ENCODE measurements around the gene SUV39H1.

The SUV39H1 gene

DNA sequence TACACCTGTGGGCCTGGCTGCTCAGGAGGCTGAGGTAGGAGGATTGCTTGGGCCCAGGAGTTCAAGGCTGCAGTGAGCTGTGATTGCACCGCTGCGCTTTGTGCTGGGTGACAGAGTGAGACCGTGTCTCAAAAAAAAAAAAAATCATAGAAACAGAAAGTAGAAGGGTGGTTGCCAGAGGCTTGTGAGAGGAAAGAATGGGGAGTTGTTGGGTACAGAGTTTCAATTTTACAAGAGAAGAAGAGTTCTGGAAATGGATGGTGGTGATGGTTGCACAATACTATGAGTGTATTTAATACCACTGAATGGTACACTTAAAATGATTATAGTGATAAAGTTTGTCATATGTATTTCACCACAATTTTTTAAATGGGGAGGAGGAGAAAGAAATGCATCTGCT is 54.8 kb downstream of the SUV39H1 start:
- H3K4me1 ChIP-seq (ENCODE audit: control insufficient read depth, insufficient read depth, low read length): no peaks in the 10 kb centered on the region
- ChIA-PET CTCF (no interaction called here), POLR2A (no interaction called here)
- H3K4me3 ChIP-seq (ENCODE audit: low read depth, low read length): no peak overlapping the region
- no peak overlapping the region for H3K27ac ChIP-seq (ENCODE audit: extremely low read depth, low read depth, low read length)
- H3K9me3 ChIP-seq (ENCODE audit: control insufficient read depth, insufficient read depth, low read depth, low read length): no peaks in the 10 kb centered on the region
- TF ChIP-seq ZNF521 (tag by site-specific recombination; IDR thresholded peaks at IDR 0.05) (no peak), ZBTB11 (tag by site-specific recombination; conservative IDR thresholded peaks at IDR 0.05; ENCODE audit: low read depth) (no peak), ZNF701 (tag by site-specific recombination; IDR thresholded peaks at IDR 0.05) (no peak), ZSCAN4 (tag by site-specific recombination; IDR thresholded peaks at IDR 0.05) (no peak), ZNF335 (tag by site-specific recombination; conservative IDR thresholded peaks at IDR 0.05) (no peak), ZNF155 (tag by site-specific recombination; IDR thresholded peaks at IDR 0.05) (no peak)
- TF ChIP-seq, protein P1, sequence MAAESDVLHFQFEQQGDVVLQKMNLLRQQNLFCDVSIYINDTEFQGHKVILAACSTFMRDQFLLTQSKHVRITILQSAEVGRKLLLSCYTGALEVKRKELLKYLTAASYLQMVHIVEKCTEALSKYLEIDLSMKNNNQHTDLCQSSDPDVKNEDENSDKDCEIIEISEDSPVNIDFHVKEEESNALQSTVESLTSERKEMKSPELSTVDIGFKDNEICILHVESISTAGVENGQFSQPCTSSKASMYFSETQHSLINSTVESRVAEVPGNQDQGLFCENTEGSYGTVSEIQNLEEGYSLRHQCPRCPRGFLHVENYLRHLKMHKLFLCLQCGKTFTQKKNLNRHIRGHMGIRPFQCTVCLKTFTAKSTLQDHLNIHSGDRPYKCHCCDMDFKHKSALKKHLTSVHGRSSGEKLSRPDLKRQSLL (tag by site-specific recombination; IDR thresholded peaks at IDR 0.05): no peak
- no peaks in the 10 kb centered on the region for H3K36me3 ChIP-seq (ENCODE audit: control insufficient read depth in 2 of 2, insufficient read depth in 1 of 2, low read length in 2 of 2)

GRCh38 chrX:48752498-48752897 is 56.0 kb downstream of the SUV39H1 start:
- TF ChIP-seq PBX3 (CRISPR knock-in tag; IDR thresholded peaks at IDR 0.05) (no peak), ZNF707 (tag by site-specific recombination; IDR thresholded peaks at IDR 0.05) (no peak), ZNF394 (tag by site-specific recombination; IDR thresholded peaks at IDR 0.05; ENCODE audit: borderline replicate concordance) (no peak), ZNF37A (tag by site-specific recombination; IDR thresholded peaks at IDR 0.05) (no peak), ZNF626 (tag by site-specific recombination; IDR thresholded peaks at IDR 0.05) (no peak)
- ChIA-PET CTCF (no interaction called here), POLR2A (interaction anchor here (1.3 kb wide), 1 partner anchor 15 kb away, joined by 5 read pairs; no protein-coding TSS in a partner anchor)
- Histone ChIP-seq H3K4me3 (ENCODE audit: low read depth, low read length) (no peak overlapping the region), H3K36me3 (ENCODE audit: control insufficient read depth in 2 of 2, insufficient read depth in 1 of 2, low read length in 2 of 2) (no peaks in the 10 kb centered on the region), H3K9me3 (ENCODE audit: control insufficient read depth, insufficient read depth, low read depth, low read length) (no peaks in the 10 kb centered on the region), H3K27ac (ENCODE audit: extremely low read depth, low read depth, low read length) (no peak overlapping the region), H3K4me1 (ENCODE audit: control insufficient read depth, insufficient read depth, low read length) (no peaks in the 10 kb centered on the region)

DNA sequence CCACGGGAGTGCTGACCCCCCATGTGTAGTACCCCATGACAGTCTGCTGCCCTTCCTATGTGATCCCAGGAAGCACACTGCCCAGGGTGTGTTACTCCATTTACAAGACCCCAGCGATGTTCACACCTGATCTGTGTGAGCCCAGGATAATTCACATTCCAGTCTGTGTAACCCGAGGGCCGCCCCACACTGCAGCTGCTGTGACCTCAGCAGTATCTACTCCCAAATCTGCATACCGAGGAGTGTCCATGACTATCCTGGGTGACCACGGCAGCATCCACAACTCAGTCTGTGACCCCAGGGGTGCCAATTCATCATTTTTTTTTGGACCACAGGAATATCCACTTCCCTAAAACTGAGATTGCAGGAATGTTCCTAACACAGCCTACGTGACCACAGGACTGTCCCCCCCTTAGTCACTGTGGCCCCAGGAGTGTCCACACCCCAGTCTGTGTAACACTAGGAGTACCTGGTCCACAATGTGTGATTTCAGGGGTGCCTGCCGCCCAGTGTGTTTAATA is 57.2 kb downstream of the SUV39H1 start:
- Histone ChIP-seq H3K36me3 (ENCODE audit: control insufficient read depth in 2 of 2, insufficient read depth in 1 of 2, low read length in 2 of 2) (no peaks in the 10 kb centered on the region), H3K4me1 (ENCODE audit: control insufficient read depth, insufficient read depth, low read length) (no peaks in the 10 kb centered on the region), H3K27ac (ENCODE audit: extremely low read depth, low read depth, low read length) (no peak overlapping the region), H3K9me3 (ENCODE audit: control insufficient read depth, insufficient read depth, low read depth, low read length) (no peaks in the 10 kb centered on the region), H3K4me3 (ENCODE audit: low read depth, low read length) (no peak overlapping the region)
- CTCF ChIA-PET: no interaction called here
- POLR2A ChIA-PET: no interaction called here
- no peak for TF ChIP-seq SALL2 (tag by site-specific recombination; IDR thresholded peaks at IDR 0.05; ENCODE audit: borderline replicate concordance)
- TF ChIP-seq SP7 (tag by site-specific recombination; IDR thresholded peaks at IDR 0.05): no peak
- TF ChIP-seq EGR2 (tag by site-specific recombination; IDR thresholded peaks at IDR 0.05; ENCODE audit: low read depth): no peak
- no peak for TF ChIP-seq ZEB2 (tag by site-specific recombination; IDR thresholded peaks at IDR 0.05)
- TF ChIP-seq ZNF239 (tag by site-specific recombination; IDR thresholded peaks at IDR 0.05): no peak
- TF ChIP-seq ZBTB8A (tag by site-specific recombination; IDR thresholded peaks at IDR 0.05): no peak
- no peak for TF ChIP-seq ZNF133 (tag by site-specific recombination; IDR thresholded peaks at IDR 0.05)
- TF ChIP-seq, protein P2, sequence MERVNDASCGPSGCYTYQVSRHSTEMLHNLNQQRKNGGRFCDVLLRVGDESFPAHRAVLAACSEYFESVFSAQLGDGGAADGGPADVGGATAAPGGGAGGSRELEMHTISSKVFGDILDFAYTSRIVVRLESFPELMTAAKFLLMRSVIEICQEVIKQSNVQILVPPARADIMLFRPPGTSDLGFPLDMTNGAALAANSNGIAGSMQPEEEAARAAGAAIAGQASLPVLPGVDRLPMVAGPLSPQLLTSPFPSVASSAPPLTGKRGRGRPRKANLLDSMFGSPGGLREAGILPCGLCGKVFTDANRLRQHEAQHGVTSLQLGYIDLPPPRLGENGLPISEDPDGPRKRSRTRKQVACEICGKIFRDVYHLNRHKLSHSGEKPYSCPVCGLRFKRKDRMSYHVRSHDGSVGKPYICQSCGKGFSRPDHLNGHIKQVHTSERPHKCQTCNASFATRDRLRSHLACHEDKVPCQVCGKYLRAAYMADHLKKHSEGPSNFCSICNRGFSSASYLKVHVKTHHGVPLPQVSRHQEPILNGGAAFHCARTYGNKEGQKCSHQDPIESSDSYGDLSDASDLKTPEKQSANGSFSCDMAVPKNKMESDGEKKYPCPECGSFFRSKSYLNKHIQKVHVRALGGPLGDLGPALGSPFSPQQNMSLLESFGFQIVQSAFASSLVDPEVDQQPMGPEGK (tag by site-specific recombination; IDR thresholded peaks at IDR 0.05): no peak
- TF ChIP-seq ZNF629 (tag by site-specific recombination; IDR thresholded peaks at IDR 0.05): no peak
